Coronary artery (tissue), 2 donors: ENCODE data around the gene TRIM40.

Source experiments
- DNase-seq: peaks from one replicate; pipeline ENCODE4 v3.0.0-alpha.2; 2017; ENCODE audit warnings: low spot score
- H3K27ac ChIP-seq, 2 donors: fragments of 200-600 bp; sonication (generic); one replicate each; pipeline ENCODE4 v1.5.1; 2016 to 2019
- H3K4me3 ChIP-seq: fragments of 200-600 bp; sonication (generic); 2 replicates; pipeline ENCODE4 v1.5.1; 2016; ENCODE audit warnings: mild to moderate bottlenecking, moderate library complexity
- TF ChIP-seq, protein P1 (sequence below): fragments of 200-600 bp; sonication (generic); IDR thresholded peaks from one replicate; pipeline ENCODE4 v1.5.1; 2019; ENCODE audit warnings: antibody characterized with exemption

The TRIM40 gene

DNA sequence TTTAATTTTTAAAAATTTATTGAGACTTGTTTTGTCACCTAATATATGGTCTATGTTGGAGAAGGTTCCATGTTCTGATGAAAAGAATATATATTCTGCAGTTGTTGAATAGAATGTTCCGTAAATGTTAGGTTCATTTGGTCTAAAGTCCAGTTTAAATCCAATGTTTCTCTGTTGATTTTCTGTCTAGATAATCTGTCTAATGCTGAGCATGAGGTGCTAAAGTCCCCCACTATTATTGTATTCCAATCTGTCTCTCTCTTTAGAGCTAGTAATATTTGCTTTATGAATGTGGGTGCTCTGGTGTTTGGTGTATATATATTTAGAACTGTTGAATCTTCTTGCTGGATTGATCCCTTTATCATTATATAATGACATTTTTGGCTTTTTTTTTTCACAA is 42.9 kb downstream of the TRIM40 start:
- DNase-seq = no peak
- H3K4me3 ChIP-seq = no peak overlapping the region
- TF ChIP-seq, protein P1, sequence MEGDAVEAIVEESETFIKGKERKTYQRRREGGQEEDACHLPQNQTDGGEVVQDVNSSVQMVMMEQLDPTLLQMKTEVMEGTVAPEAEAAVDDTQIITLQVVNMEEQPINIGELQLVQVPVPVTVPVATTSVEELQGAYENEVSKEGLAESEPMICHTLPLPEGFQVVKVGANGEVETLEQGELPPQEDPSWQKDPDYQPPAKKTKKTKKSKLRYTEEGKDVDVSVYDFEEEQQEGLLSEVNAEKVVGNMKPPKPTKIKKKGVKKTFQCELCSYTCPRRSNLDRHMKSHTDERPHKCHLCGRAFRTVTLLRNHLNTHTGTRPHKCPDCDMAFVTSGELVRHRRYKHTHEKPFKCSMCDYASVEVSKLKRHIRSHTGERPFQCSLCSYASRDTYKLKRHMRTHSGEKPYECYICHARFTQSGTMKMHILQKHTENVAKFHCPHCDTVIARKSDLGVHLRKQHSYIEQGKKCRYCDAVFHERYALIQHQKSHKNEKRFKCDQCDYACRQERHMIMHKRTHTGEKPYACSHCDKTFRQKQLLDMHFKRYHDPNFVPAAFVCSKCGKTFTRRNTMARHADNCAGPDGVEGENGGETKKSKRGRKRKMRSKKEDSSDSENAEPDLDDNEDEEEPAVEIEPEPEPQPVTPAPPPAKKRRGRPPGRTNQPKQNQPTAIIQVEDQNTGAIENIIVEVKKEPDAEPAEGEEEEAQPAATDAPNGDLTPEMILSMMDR = no peak
- no peak overlapping the region for H3K27ac ChIP-seq

DNA sequence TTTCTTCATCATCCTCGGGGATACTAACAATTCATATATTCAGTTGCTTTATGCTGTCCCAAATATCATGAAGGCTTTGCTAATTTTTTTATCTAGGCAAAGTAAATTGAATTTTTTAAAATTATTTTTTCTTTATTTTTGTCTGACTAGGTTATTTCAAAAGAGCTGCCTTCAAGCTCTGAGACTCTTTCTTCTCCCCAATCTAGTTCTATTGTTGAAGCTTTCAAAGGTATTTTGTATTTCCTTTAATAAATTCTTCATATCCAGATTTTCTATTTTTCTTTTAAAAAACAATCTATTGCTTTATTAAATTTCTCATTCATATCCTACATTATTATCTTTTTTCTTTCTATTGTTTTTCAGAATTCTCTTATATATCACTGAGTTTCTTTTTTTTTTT is 44.2 kb downstream of the TRIM40 start:
- no peak overlapping the region for H3K27ac ChIP-seq
- TF ChIP-seq, protein P1 = no peak
- no peak for DNase-seq
- no peak overlapping the region for H3K4me3 ChIP-seq

DNA sequence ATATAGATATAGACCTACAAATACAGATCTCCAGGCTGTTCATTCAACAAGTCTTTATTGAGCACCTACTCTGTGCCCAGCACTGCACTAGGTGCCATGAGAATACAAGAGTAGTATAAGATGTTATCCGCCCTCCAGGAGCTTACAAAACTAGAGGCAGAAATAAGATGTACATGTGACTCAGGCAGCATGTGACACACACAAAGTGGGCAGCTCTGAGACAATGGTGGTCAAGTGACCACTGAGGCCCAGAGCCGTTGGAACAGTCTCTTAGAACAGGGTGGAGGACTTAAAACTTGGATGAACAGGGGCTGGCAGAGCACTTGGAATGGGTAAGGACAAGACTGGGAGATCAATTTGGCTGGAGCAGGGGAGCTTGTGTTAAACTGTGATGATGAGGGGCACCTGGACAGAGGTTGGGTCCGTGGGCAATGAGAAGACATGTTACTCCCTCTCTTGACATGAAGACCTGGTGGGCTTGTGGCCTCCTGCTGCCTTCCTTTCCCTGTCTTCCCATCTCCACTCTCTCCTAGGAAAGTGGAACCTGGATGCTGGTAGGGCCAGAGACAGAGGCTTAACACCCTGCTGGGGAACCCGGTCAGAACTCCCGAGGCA is 48.6 kb downstream of the TRIM40 start:
- H3K27ac ChIP-seq = no peak overlapping the region
- no peak for DNase-seq
- TF ChIP-seq, protein P1 = no peak
- no peak overlapping the region for H3K4me3 ChIP-seq

DNA sequence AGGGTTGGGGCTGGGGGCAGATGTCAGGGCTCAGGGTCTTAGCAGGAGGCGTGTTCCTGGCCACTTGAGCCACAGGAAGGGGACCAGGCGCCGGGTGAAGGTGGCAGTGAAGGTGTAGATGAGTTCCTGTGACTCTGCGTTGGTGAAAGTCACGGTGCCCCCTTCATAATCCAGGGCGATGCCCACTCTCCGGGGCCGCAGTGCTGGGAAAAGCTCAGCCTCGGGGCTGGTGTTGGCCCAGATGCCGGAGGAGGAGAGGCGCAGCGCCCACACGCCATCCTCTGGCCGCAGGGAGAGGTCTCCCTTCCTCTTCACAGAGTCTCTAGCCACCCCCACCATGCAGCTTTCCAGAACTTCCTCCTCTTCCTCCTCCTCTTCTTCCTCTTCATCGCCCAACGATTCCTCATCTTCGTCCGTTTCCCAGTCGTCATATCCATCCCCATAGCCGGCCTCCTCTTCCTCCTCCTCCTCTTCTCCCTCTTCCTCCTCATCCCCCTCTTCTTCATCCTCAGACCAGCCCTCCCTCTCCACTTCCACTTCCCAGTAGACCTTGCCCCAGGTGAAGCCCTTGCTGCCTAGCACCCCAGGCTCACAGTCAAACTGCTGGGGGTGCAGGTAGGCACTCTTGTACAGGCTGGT is 50.0 kb downstream of the TRIM40 start:
- H3K4me3 ChIP-seq = no peak overlapping the region

DNA sequence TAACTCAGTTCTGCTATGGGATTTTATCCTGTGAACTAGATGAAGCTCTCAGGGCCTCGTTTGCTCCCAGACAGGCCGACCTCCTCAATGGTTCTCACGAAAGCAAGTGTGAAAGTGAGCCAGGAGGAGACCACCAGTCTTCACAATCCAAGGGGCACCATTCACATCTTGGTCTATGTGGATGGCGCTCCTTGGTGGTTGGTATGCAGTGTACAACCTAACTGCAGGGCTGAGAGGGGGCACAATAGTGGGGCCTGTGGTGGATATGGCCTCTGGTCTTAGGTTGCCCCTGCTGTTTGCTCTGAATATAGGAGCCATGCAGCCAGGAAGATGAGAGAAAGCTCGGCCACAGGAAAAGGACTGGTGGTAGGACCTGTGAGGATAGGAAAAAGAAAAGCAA is 52.6 kb downstream of the TRIM40 start:
- Histone ChIP-seq H3K27ac (no peak overlapping the region), H3K4me3 (no peak overlapping the region)
- no peak for DNase-seq
- TF ChIP-seq, protein P1 = no peak

More for the DNA sequence above, 50.0 kb downstream of the TRIM40 start:
- H3K27ac ChIP-seq = no peak overlapping the region
- TF ChIP-seq, protein P1 = no peak
- DNase-seq = no peak

DNA sequence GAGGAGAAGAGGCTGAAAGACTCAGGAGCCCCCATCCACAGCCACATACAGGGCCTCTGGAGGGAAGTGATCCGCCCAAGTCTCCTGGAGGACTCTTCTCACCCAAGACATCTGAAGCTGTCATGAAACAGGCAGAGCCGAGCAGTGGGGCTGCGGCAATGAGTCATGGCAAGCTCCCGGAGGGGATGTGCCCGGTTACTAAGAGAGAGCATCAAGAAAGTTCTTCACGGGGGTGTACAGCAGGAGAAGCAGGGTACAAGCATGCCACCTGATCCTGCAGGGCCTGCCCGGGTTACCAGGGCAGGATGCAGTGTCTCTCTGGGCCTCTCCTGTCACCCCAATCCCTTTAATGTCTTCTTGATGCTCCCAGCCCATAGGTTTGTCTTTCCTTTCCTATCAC is 56.1 kb downstream of the TRIM40 start:
- Histone ChIP-seq H3K4me3 (no peak overlapping the region), H3K27ac (no peak overlapping the region)
- TF ChIP-seq, protein P1 = no peak
- DNase-seq = no peak
